Activated naive CD4-positive, alpha-beta T cell treated with anti-CD3 and anti-CD28 coated beads, Interleukin-2, amount 50 U/mL, for 16 hours (primary cell): Measurements from ENCODE around the gene POLR2E.

Experiments
- DNase-seq: peaks from one replicate; pipeline ENCODE4 v3.0.0-alpha.2; 2020

The POLR2E gene

DNA sequence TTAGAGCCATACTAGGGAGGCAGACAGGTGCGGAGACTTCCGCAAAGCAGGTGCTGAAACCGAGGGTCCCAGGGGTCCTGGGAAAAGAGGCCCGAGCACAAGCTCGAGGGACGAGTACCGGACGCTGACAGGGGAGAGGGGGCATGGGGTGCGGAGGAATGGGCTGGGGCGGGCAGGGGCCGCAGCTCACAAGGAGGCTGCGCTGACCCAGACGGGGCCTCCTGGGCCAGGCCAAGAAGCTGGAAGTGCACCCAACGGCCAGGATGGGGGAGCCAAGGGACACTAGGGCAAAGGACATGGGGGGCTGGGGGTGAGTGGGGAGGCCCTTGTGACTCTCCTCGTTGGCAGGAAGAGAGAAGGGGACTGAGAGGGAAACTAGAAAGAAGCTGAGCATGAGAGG is 1.8 kb downstream of the POLR2E start:
- DNase-seq = no peak

DNA sequence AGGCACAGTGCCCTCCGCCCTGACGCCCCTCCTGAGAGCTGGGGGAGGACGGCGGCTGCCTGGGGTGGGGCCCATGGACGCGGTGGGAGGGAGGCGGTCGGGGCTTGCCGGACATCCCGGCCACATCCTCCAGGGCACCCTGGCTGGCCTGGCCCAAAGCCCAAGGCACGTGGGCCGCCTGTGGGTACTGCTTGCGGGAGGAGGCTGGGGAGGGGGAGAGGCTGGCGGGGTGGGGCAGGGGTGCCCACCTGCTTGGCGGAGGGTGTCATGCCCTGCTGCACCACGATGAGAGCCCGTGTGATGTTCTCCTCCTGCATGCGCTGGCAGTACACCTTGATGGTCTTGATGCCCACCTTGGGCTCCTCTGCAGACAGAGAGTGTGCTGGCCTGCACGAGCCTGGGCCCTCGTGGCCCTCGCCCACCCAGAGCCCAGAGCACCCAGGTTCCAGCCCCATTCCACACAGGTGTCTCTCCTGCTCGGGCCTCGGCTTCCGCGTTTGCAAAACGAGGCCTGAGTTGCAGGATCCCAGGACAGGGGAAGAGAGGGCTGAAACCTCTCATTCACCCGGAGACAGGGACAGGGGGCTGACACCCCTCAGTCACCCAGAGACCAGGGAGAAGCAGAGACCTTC is 3.5 kb downstream of the POLR2E start:
- DNase-seq = no peak

GRCh38 chr19:1090731-1091543 is 4.2 kb downstream of the POLR2E start:
- DNase-seq = no peak

GRCh38 chr19:1089891-1090290 is 5.3 kb downstream of the POLR2E start:
- DNase-seq = no peak

- no peak for DNase-seq
These were observed 5.9 kb downstream of the POLR2E start for GRCh38 chr19:1089126-1089771.

- DNase-seq = no peak
These were observed 6.7 kb downstream of the POLR2E start for GRCh38 chr19:1088416-1089010.

- no peak for DNase-seq
These were observed 7.3 kb downstream of the POLR2E start for GRCh38 chr19:1087813-1088415.

- DNase-seq = no peak
These were observed 8.6 kb downstream of the POLR2E start for GRCh38 chr19:1086613-1087012.

- no peak for DNase-seq
These were observed 9.3 kb downstream of the POLR2E start for GRCh38 chr19:1085676-1086442.

DNA sequence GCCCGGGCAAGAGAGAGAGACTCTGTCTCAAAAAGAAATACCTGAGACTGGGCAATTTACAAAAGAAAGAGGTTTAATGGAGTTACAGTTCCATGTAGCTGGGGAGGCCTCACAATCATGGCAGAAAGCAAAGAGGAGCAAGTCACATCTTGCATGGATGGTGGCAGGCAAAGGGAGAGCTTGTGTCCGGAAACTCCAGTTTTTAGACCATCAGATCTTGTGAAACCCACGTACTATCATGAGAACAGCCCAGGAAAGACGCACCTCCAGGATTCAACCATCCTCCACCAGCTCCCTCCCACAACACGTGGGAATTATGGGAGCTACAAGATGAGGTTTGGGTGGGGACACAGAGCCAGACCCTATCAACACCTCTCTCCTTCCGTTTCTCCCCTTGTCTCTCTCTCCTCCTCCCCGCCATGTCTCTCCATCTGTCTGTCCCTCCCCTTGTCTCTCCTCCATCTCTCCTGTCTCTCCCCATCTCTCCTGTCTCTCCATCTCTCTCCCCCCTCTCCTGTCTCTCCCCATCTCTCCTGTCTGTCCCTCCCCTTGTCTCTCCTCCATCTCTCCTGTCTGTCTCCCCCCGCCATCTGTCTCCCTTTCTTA is 10.0 kb downstream of the POLR2E start:
- DNase-seq = no peak

DNA sequence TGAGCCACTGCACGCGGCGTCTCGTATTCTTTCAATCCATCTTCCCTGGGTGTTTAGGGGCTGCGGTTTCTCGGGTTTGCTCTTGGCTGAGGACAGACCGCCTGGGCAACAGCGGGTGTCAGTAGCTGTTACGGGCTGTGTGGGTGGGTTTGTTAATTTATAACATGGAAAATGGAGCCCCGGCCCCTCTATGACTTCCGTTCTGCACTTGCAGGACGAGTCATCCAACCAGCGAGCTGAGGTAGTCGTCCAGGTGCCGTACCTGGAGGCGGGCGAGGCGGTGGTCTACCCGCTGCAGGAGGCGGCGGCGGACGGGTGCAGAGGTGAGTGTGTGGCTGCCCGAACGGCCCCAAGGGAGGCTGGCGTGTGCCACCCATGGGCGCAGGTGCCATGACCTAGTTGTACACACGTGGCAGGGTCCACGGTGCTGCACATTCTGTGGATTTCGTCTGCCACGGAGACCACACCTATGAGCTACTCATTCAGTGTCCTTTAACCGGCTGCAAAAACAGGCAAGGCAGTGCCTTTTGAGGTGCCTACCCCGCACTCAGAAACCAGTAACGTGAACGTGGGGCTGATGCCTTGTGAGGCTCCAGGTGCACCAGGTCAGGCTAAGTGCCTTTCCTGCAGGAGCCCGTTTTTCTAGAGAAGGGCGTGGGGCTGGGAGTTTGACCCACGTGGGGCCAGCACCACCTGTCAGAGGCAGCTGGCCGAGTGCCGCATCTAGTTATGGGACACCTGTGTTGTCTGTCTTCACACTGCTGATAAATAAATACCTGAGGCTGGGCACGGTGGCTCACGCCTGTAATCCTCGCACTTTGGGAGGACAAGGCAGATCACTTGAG is 10.9 kb downstream of the POLR2E start:
- DNase-seq = no peak

- no peak for DNase-seq
These were observed 12.0 kb downstream of the POLR2E start for GRCh38 chr19:1082928-1083816.

DNA sequence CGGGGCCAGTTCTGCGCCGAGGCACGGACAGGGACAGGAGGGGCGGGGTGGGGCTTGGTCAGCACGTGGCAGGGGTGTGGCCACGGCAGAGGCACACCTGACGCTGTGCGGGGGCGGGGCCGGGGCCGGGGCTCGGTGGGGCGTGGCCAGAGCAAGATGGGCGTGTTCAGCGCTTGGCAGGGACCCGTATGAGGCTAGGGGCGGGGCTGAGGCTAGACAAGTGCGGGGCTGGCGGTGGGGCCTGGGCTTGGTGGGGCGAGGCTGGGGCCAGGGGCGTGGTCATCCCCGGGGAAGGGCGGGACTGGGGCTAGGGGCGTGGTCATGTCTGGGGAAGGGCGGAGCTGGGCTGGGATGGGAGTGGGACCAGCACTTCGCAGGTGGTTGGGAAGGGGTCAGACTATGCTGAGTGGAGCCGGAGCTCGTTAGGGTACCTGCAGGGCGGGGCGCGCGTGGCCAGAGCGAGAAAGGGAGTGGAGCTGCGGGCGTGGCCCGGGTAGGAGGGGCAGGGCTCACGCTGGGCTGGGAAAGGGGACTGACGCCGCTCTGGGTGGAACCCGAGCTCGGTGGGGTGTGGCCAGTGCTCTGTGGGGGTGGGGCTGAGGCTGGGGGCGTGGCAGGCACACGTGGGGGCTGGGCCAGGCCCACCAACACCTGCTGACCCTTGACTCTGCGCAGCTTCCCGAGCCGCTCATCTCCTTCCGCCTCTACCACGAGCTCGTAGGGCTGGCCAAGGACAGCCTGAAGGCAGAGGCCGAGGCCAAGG is 12.8 kb downstream of the POLR2E start:
- DNase-seq = peak; percentile 75

GRCh38 chr19:1081301-1082164 is 13.6 kb downstream of the POLR2E start:
- peak; percentile 11 for DNase-seq

DNA sequence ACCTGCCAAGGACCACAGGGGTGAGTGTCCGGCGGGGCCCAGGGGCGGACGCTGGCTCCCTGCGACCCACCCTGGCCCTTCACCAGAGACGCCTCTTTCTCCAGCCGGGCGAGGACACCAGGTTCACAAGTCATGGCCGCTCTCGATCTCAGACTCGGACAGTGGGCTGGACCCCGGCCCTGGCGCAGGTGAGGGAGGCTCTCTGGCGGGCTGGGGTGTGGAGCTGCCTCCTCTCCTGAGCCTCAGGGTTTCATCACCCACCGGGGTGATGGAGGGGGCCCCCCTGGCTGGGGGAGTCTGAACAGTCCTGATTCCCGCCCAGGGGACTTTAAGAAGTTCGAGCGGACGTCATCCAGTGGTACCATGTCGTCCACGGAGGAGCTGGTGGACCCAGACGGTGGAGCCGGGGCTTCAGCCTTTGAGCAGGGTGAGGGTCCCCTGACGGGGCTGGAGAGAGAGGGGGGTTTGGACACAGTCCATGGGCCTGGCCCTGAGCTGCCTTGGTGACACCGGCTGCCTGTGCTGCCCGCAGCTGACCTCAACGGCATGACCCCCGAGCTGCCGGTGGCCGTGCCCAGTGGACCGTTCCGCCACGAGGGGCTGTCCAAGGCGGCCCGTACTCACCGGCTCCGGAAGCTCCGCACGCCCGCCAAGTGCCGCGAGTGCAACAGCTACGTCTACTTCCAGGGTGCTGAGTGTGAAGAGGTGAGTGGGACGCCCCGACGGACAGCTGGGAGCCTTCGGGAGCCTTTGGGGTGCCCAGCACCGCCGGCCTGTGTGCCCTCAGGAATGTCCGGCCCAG is 14.6 kb downstream of the POLR2E start:
- peak; percentile 8 for DNase-seq

DNA sequence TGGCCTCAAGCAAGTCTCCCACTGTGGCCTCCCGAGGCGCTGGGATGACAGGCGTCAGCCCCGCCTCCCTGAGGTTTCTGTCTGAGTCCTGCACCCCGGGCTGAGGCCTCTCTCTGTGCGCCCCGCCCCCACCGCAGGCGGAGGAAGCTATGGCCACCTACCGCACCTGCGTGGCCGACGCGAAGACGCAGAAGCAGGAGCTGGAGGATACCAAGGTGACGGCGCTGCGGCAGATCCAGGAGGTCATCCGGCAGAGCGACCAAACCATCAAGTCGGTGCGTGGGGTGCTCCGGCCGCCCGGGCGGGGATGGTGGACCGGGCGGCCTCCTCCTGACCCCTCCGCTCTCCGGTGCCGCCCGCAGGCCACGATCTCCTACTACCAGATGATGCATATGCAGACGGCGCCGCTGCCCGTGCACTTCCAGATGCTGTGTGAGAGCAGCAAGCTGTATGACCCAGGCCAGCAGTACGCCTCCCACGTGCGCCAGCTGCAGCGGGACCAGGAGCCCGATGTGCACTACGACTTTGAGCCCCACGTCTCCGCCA is 15.5 kb downstream of the POLR2E start:
- peak; percentile 79 for DNase-seq

GRCh38 chr19:1076951-1077350 is 18.2 kb downstream of the POLR2E start:
- peak; percentile 94 for DNase-seq
